SK-N-DZ (cell line): Measurements from ENCODE around the gene MAML3.
"Not testable (repeated sequence)": the region's sequence is repeated elsewhere in the genome, so short reads cannot be mapped to it uniquely, and the experiment has no call there.

Experiments
- DNase-seq: peaks from one replicate; pipeline ENCODE4 v3.0.0-alpha.2; 2015; ENCODE audit warnings: low spot score

Gene MAML3

GRCh38 chr4:139962130-139962684, 191.8 kb downstream of the MAML3 start:
- no peak for DNase-seq

- no peak for DNase-seq
These were observed 192.5 kb downstream of the MAML3 start for GRCh38 chr4:139961344-139961946.

- no peak for DNase-seq
These were observed 194.6 kb downstream of the MAML3 start for GRCh38 chr4:139959396-139959795.

GRCh38 chr4:139958739-139959098, 195.3 kb downstream of the MAML3 start:
- DNase-seq = no peak

- peak; percentile 37 for DNase-seq
These were observed 195.8 kb downstream of the MAML3 start for GRCh38 chr4:139957986-139958738.

GRCh38 chr4:139957065-139957464, 196.9 kb downstream of the MAML3 start:
- no peak for DNase-seq

- no peak for DNase-seq
These were observed 197.4 kb downstream of the MAML3 start for GRCh38 chr4:139956507-139957017.

- no peak for DNase-seq
These were observed 198.4 kb downstream of the MAML3 start for GRCh38 chr4:139955600-139955999.

- no peak for DNase-seq
These were observed 199.5 kb downstream of the MAML3 start for GRCh38 chr4:139954512-139954911.

- DNase-seq = no peak
These were observed 203.0 kb downstream of the MAML3 start for GRCh38 chr4:139951021-139951420.

GRCh38 chr4:139950568-139950967, 203.4 kb downstream of the MAML3 start:
- no peak for DNase-seq

GRCh38 chr4:139944916-139945315, 209.1 kb downstream of the MAML3 start:
- not testable (repeated sequence) for DNase-seq

GRCh38 chr4:139943277-139943676, 210.7 kb downstream of the MAML3 start:
- no peak for DNase-seq

- peak; percentile 88 for DNase-seq
These were observed 211.7 kb downstream of the MAML3 start for GRCh38 chr4:139942241-139942640.

GRCh38 chr4:139940600-139940999, 213.4 kb downstream of the MAML3 start:
- DNase-seq = no peak

GRCh38 chr4:139938414-139938813, 215.6 kb downstream of the MAML3 start:
- DNase-seq = no peak

- no peak for DNase-seq
These were observed 218.1 kb downstream of the MAML3 start for GRCh38 chr4:139935911-139936310.

GRCh38 chr4:139934708-139935195, 219.2 kb downstream of the MAML3 start:
- peak; percentile 72 for DNase-seq

- DNase-seq = peak; percentile 70
These were observed 219.8 kb downstream of the MAML3 start for GRCh38 chr4:139934057-139934707.

- DNase-seq = no peak
These were observed 220.4 kb downstream of the MAML3 start for GRCh38 chr4:139933541-139933940.

GRCh38 chr4:139933104-139933503, 220.9 kb downstream of the MAML3 start:
- peak; percentile 30 for DNase-seq

- no peak for DNase-seq
These were observed 229.2 kb downstream of the MAML3 start for GRCh38 chr4:139924782-139925181.
